GM06990 (cell line): ENCODE data around the gene TRMT11.

Source experiments
- DNase-seq: peaks from one replicate; pipeline ENCODE4 v3.0.0-alpha.2; 2011; ENCODE audit not compliant: insufficient read length; ENCODE audit errors: extremely low read depth
- H3K27me3 ChIP-seq: replicated peaks from 2 replicates; pipeline ENCODE4 v1.6.0; 2011; ENCODE audit warnings: low read length; ENCODE audit not compliant: control insufficient read depth, insufficient read depth
- H3K36me3 ChIP-seq: 2 replicates; pipeline ENCODE4 v1.5.1; 2011; ENCODE audit warnings: low read length; ENCODE audit not compliant: control insufficient read depth, insufficient read depth
- H3K4me3 ChIP-seq: replicated peaks from 2 replicates; pipeline ENCODE4 v1.5.1; 2011; ENCODE audit warnings: low read depth, mild to moderate bottlenecking, control low read depth, low read length
- TF ChIP-seq, protein P1 (sequence below): IDR thresholded peaks from 2 replicates; pipeline ENCODE4 v1.5.1; 2011; ENCODE audit warnings: low read length, control low read depth, mild to moderate bottlenecking, inconsistent platforms; ENCODE audit not compliant: insufficient read depth, poor library complexity, severe bottlenecking

The TRMT11 gene

DNA sequence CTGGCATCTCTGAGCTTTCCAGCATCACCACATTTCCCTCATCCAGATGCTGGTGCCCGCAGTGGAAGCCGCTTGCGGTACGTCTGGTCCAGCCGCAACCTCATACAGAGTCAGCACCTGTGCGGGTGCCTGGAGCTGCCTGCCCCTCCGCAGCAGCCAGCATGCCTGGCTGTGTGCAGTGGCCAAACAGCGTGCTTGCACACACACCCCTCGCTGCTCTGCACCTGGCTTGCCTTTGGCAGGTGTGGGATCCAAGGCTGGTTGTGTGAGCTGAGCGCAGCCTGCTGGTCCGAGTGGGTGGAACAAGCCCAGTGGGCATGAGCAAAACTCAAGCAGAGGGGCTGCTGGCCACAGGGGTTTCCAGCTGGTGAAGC lies 32.9 kb upstream of the TRMT11 start:
- Histone ChIP-seq H3K27me3 (no peaks in the 10 kb centered on the region), H3K4me3 (no peak overlapping the region), H3K36me3 (no peaks in the 10 kb centered on the region)
- TF ChIP-seq, protein P1, sequence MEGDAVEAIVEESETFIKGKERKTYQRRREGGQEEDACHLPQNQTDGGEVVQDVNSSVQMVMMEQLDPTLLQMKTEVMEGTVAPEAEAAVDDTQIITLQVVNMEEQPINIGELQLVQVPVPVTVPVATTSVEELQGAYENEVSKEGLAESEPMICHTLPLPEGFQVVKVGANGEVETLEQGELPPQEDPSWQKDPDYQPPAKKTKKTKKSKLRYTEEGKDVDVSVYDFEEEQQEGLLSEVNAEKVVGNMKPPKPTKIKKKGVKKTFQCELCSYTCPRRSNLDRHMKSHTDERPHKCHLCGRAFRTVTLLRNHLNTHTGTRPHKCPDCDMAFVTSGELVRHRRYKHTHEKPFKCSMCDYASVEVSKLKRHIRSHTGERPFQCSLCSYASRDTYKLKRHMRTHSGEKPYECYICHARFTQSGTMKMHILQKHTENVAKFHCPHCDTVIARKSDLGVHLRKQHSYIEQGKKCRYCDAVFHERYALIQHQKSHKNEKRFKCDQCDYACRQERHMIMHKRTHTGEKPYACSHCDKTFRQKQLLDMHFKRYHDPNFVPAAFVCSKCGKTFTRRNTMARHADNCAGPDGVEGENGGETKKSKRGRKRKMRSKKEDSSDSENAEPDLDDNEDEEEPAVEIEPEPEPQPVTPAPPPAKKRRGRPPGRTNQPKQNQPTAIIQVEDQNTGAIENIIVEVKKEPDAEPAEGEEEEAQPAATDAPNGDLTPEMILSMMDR: peak; percentile 15
- DNase-seq: no peak

GRCh38 chr6:125954735-125955339 lies 31.5 kb upstream of the TRMT11 start:
- H3K36me3 ChIP-seq: no peaks in the 10 kb centered on the region; the same call in 1 of the 2 replicates
- TF ChIP-seq, protein P1: no peak

DNA sequence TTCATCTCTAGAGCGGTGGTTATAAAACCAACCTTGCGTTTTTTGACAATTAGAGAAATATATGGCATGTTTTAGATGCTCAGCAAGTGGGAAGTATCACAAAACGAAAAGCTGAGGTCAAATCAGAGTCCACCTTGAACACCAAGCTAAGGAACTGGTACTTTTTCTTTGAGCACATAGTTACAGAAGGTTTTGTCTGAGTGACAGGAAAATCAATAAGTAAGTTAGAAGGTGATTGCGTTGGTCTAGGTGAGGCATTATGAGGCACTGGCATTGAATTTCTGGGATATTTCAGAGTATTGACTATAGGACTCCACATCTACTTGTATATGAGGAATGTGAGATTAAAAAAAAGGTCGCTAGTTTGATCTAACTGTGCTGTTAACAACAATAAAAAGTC lies 30.4 kb upstream of the TRMT11 start:
- Histone ChIP-seq H3K27me3 (no peaks in the 10 kb centered on the region), H3K36me3 (no peaks in the 10 kb centered on the region; the same call in 1 of the 2 replicates), H3K4me3 (peak overlapping the region; percentile 42; the same call in 1 of the 2 replicates)
- no peak for DNase-seq
- TF ChIP-seq, protein P1: no peak

More at GRCh38 chr6:125954735-125955339, 31.5 kb upstream of the TRMT11 start:
- no peaks in the 10 kb centered on the region for H3K27me3 ChIP-seq
- no peak for DNase-seq
- no peak overlapping the region for H3K4me3 ChIP-seq

DNA sequence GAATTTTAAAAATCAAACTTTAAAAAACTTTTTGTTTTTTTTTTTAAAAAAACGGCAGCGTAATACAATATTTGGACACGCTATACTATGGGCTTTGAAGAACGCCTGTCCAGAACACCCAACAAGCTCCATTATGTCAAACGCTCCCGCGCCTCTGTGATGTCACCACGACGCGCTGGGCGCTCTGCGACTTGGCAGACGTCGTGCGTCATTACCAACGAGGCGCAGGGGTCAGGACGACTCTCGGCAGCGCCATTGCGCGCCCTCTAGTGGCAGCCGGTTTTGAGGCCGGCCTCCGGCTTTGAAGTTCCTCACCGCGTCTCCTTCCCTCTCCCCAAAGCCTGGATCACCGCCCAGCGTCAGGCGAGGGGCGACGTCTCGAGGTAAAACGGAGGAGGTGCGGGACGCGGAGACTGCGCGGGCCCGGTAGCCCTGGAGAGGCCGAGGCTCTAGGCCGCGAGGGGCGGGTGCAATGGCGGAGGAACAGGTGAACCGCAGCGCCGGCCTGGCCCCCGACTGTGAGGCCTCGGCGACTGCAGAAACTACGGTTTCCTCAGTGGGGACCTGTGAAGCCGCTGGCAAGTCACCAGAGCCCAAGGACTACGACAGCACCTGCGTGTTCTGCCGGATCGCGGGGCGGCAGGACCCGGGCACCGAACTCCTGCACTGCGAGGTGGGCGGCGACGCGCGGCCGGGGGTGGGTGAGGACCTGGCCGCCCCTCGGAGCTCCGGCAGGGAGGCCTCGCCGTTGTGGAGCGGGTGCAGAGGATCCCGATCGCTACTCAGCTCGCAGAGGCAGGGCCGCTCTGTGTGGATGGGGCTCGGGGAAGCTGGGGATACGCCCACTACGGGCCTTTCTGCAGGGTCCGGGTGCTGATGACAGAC lies 29.6 kb upstream of the TRMT11 start, which contains the start of gene HINT3:
HINT3 (plus strand) TSS at position 265 of the 885 bp plus-strand sequence; CDS start at position 473, 208 bp downstream.
- Histone ChIP-seq H3K36me3 (no peaks in the 10 kb centered on the region; the same call in 1 of the 2 replicates), H3K27me3 (no peaks in the 10 kb centered on the region), H3K4me3 (peak within 1 kb of the TSS; percentile 79)
- peak; percentile 97 for DNase-seq
- TF ChIP-seq, protein P1: peak; percentile 99

GRCh38 chr6:125957391-125957693 lies 29.0 kb upstream of the TRMT11 start:
- TF ChIP-seq, protein P1: no peak
- no peaks in the 10 kb centered on the region for H3K27me3 ChIP-seq
- no peaks in the 10 kb centered on the region; the same call in 1 of the 2 replicates for H3K36me3 ChIP-seq
- H3K4me3 ChIP-seq: peak overlapping the region; percentile 79
- no peak for DNase-seq
